Lower leg skin (tissue), 3 donors: Measurements from ENCODE around the gene RNF141.

ENCODE experiments used
- POLR2A ChIP-seq, 2 donors: fragments of 450-650 bp; IDR thresholded peaks; one replicate each; pipeline ENCODE4 v1.6.1; 2016 to 2017; ENCODE audit warnings: antibody characterized with exemption in 2 of 2, mild to moderate bottlenecking in 1 of 2, moderate library complexity in 1 of 2
- TF ChIP-seq, protein P1 (sequence below), 3 donors: fragments of 450-650 bp; IDR thresholded peaks; one replicate each; pipeline ENCODE4 v1.5.1; 2016; ENCODE audit warnings: antibody characterized with exemption in 3 of 3, mild to moderate bottlenecking in 3 of 3, moderate library complexity in 2 of 3

GRCh38 chr11:10541561-10541930, 559 bp upstream of the RNF141 start:
- TF ChIP-seq, protein P1, sequence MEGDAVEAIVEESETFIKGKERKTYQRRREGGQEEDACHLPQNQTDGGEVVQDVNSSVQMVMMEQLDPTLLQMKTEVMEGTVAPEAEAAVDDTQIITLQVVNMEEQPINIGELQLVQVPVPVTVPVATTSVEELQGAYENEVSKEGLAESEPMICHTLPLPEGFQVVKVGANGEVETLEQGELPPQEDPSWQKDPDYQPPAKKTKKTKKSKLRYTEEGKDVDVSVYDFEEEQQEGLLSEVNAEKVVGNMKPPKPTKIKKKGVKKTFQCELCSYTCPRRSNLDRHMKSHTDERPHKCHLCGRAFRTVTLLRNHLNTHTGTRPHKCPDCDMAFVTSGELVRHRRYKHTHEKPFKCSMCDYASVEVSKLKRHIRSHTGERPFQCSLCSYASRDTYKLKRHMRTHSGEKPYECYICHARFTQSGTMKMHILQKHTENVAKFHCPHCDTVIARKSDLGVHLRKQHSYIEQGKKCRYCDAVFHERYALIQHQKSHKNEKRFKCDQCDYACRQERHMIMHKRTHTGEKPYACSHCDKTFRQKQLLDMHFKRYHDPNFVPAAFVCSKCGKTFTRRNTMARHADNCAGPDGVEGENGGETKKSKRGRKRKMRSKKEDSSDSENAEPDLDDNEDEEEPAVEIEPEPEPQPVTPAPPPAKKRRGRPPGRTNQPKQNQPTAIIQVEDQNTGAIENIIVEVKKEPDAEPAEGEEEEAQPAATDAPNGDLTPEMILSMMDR (IDR thresholded peaks at IDR 0.05) = no peak
- no peak for TF ChIP-seq POLR2A (IDR thresholded peaks at IDR 0.05)
